Measurements from ENCODE around the gene CCDC15.
"Not testable (repeated sequence)": the region's sequence is repeated elsewhere in the genome, so short reads cannot be mapped to it uniquely, and the experiment has no call there.

CCDC15 gene

DNA sequence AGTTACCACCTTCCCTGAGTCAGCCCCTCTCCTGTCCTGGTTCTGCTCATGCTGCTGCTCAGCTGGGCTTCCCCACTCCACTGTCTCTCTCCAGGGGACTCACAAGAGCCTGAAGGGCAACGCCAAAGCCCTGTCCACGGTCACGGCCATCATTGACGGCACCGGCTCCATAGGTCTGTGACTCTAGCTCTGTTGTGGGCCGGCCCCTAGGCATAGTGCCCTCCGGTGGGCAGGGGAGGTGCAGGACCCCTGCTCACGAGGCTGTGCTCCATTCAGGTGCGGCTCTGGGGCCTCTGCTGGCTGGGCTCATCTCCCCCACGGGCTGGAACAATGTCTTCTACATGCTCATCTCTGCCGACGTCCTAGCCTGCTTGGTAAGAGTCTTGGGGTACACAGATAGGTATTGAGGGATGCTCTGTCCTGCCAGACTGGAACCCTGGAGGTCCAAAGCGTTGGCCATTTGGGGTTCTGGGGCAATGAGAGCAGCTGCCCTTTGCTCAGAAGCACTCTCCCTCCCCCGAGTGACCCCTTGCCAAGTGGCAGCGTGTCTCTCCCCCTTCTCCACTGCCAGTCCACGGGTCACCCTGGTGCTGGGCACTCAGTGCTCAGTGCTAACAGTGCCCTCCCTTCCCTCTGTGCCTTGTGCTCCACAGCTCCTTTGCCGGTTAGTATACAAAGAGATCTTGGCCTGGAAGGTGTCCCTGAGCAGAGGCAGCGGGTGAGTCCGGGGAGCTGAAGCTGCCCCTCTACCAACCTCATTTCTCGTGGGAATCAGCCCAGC, 131.5 kb downstream of the CCDC15 start:
- no peak for DNase-seq

DNA sequence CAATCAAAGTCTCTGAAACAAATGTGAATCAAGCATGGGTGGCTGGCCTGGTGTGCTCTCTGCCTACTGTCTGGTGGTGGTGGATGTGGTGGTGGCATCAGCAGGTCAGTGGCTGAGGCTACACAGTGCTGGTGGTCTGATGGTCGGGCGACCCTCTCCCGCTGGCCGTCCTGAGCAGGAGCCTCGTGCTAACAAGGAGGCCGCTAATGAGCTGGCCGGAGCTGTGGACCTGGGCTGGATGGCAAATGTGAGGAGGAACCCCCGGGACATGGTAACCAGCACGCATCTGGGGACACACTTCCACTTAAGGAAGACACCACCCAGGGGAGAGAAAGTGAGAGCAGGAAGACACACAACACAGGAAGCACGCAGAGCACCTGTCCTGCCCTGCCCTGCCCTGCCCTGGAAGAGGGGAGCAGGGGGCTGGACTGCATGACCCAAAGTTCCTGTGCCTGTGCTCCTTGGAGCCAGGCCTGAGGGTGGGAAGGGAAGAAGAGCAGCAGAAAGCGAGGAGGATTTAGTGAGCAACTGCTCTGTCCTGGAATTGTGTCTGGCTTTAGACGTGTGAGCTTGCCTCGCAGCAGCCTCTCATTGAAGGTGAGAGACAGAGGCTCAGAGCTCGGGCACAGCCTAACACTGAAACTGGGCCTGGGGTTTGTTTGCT, 132.8 kb downstream of the CCDC15 start:
- no peak for DNase-seq

DNA sequence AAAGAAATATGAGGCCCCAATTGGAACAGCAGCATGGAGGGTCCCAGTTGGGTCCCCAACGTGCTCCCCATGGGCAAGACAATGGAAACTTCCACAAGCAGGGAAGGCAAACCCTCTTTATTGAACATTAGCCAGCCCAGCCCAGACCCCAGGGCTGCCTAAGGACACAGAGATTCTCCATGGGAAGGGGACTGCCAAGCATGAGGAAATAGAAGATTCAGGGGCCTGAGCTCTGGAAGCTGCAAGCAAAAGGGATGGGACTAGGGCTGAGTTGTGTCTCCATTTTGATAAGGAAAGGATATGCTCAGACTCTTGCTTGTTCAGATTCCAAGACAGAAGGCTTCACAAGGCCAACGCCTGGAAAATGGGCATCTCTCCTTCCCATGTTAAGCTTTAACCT, 134.1 kb downstream of the CCDC15 start:
- DNase-seq = no peak

DNA sequence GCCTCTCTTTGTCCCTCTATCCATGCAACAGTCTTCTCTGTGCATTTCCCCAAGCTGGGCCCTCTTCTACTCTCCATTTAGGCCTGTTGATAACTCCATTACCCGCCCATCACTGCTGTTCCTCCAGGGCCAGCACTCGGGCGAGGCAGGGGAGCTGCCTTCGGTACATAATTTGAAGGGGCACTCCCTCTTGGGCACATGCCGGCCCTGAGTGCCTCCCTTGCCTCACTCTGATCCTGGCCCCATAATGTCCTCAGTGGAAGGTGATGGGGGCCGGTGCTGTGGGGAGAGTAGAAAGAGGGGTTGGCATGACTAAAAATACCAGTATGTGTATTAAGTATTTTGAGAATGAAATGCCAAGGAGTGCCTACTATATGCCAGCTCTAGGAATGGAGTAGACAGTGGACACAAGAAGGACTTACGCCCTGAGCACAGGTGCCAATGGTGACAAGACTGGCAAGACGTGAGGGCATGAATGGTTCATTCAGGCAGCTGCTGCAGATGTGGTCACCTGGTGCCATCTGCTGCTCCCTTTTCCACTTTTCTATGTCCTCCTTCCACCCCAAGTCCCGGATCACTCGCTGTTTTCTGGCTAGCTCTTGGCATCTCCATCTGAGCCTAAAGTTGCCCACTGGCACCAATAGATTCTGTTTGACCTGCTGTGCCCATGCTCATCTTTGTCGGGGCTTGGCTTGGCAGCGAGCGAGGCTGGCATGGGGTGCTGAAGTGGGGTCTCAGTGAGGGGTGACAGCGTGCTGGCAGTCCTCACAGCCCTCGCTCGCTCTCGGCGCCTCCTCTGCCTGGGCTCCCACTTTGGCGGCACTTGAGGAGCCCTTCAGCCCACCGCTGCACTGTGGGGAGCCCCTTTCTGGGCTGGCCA, 134.8 kb downstream of the CCDC15 start:
- no peak for DNase-seq

DNA sequence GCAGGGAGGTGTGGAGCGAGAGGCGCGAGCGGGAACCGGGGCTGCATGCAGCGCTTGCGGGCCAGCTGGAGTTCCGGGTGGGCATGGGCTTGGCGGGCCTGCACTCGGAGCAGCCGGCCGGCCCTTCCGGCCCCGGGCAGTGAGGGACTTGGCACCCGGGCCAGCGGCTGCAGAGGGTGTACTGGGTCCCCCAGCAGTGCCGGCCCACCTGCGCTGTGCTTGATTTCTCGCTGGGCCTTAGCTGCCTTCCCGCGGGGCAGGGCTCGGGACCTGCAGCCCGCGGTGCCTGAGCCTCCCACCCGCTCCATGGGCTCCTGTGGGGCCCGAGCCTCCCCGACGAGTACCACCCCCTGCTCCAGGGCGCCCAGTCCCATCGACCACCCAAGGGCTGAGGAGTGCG, 135.5 kb downstream of the CCDC15 start:
- DNase-seq = not testable (repeated sequence)

DNA sequence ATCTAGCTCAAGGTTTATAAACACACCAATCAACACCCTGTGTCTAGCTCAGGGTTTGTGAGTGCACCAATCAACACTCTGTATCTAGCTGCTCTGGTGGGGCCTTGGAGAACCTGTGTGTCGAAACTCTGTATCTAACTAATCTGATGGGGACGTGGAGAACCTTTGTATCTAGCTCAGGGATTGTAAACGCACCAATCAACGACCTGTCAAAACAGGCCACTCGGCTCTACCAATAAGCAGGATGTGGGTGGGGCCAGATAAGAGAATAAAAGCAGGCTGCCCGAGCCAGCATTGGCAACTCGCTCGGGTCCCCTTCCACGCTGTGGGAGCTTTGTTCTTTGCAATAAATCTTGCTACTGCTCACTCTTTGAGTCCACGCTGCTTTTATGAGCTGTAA, 136.1 kb downstream of the CCDC15 start:
- DNase-seq = not testable (repeated sequence)

DNA sequence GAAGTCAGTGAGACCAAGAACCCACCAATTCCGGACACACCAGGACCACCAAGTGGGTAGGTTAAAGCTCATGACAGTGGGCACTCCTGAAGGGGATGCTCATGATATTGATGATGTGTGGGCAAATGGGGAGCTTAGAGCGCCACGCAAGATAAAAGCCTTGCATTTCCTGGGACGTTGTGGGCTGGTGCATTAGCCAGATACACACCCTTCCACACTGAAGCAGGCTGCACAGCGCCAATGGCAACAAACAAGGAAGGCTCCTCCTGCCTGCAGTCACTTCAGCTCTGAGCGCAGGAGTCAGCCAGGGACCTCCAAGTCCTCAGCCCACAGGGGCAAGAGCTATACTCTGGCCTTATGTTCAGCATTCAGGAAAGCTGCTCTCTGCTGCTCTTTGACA, 136.8 kb downstream of the CCDC15 start:
- no peak for DNase-seq
